ENCODE data around the gene TRAFD1. TPM values are rescaled to one million over a fixed set of nuclear protein-coding genes. Genes with fewer than 3 reads are reported as not detected.

The TRAFD1 gene
- total RNA-seq, 1 experiment from 2014 or later, result 13.5 TPM

DNA sequence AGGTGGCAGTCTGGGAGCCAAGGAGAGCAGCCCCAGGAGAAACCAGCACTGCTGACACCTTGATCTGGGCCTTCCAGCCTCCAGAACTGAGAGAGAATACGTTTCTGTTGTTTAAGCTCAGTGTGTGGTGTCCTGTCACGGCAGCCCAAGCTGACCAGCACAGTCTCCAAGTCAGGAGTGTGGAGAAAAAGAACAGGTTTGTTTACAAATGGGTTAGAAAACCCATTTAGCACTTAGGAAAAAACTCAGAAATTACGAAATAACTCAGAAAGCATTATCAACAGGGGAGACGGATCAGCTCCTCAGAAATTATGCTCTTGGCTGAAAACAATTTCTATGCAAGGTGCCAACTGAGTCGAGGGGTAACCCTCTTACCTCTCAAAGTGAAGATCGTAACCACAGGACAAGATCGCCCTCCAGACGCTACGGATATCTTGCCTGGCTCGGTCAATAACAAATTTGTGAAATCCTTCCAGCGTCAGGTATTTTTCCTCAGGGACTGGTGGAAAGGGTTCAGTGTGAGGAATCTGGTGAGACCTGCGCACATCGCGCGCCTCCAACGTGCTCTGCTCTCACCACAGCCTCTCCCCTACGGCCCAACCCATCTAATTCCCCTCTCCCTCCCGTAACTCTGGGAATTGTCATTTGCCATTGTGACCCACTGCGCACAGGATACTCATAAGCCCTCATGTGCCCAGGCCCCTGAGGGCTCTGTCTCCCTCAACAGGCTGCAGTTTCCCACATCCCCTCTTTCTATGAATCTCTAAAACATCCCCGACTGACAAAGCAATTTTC lies 50.2 kb downstream of the TRAFD1 start:
- DNase-seq (ENCODE audit: low spot score), result no peak

DNA sequence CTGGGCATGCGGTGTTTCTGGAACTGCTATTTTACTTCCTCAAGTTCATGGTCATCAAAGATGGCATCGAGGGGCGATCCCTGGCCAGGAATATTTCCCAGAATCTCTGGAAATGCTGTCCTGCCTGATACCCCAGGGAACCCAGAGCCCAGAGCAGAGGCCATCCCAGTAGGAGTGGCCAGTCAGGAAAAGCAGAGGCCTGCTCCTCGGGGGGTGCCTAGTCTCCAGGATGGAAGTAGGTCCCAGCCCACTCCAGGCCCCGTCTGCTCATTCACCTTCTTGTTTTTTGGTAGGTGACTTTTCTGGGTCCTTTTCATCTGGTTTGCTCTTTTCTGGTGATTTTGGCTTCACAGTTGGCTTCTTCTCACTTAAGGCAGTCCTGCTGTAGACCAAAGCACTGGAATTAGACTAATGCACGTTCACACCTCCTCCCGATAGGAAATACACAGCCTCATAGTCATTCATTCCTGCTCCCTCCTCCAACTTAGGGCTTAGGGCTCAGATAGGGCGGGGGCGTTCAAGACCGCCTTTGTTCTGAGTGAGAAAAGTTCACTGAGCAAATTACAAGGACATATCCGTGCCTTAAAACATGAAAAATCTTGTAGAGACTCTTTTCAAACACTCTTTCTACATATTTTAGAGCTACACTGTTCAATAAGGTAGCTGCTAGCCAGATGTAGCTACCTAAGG lies 51.1 kb downstream of the TRAFD1 start:
- no peak for DNase-seq (ENCODE audit: low spot score)

DNA sequence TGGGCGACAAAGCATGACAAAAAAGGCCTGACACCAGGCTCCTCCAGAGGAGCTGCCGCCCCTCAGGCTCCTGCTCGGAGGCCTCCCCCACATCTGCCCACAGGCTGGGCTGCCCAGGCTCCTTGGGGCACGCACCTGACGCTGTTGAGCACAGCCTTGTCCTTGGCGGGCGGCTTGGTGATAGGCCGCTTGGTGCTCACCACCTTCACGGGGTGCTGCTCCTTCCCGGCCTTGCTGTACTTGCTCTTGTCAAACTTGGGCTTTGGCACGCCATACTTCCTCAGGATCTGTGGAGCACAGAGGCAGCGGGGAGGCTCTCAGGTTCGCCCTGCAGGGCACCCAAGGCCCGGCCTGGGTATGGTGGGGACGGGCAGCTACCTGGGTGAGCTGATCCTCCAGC lies 53.4 kb downstream of the TRAFD1 start:
- DNase-seq (ENCODE audit: low spot score), result no peak

- no peak for DNase-seq (ENCODE audit: low spot score)
Observed at GRCh38 chr12:112179341-112179740, 54.0 kb downstream of the TRAFD1 start.

DNA sequence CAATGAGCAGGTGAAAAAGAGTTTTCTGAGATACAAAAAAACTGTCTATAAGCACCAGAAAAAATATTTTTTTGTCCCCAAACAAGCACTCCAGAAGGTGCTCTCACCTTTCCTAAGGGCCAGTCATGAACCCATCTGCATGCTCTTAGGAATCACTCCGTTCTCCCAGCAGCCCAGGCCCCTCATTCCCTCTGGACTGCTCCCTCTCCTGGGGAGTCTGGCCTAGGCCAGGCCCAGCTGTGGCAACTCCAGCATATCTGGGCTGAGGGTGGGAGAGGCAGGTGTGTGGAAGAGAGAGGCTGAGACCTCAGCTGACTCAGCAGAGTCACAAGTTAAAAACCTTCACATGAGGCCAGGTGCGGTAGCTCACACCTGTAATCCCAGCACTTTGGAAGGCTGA lies 54.6 kb downstream of the TRAFD1 start:
- no peak for DNase-seq (ENCODE audit: low spot score)

DNA sequence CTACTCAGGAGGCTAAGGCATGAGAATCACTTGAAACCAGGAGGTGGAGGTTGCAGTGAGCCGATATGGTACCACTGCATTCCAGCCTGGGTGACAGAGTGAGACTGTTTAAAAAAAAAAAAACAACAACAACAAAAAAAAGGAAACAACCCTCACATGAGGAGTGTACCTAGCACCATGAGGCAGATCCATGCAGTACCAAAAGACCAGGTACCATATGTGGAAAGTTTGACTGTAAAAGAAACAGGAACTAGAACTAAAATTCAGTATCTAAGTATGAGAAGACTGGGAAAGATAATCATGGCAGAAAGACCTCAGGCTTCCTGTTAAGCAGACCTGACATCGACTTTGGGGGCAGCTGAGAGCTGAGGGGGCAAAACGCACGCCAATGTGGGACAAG lies 55.1 kb downstream of the TRAFD1 start:
- no peak for DNase-seq (ENCODE audit: low spot score)

- no peak for DNase-seq (ENCODE audit: low spot score)
Observed at GRCh38 chr12:112182499-112182898, 57.1 kb downstream of the TRAFD1 start.

DNA sequence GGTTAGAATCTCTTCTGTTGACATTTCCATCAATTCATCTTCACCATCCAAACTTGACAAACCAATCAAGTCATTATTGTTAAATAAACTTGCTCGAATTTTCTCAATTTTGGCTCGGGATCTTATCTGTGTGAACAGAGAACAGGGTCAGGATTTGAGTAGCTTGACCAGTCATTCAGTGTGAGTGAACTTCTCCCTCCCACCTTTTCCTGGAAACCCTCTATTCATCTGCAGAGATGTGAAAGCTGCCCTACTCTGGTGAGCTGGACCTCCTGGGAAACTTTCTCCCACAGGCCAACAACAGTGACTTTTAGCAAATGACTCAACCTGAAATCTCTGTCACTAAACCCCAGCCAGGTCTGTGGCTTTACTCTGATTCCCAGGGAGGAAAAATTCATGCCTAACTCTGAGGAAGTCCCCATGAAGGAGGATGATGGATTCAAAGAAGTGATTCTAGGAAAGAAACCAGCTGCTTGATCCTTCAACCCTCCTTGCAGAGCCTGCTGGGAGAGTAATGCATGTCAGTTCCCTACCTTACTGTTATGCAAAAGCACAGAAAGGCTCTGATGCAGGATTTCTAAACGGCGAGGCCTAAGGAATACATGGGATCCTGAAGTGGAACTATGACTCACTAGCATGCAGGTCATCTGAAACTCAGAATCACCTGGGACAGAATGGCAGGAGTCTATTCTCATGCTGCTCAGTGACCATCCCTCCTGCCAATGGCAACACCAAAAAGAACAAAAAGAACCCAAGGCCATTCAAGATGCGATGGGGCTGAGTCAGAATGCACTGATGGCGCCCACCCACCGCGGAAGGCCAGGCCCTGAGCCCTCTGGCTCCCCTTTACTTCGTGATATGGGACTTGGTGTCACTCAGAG lies 58.0 kb downstream of the TRAFD1 start:
- DNase-seq (ENCODE audit: low spot score), result no peak

GRCh38 chr12:112184056-112184887 lies 58.9 kb downstream of the TRAFD1 start:
- no peak for DNase-seq (ENCODE audit: low spot score)

GRCh38 chr12:112185093-112185923 lies 59.9 kb downstream of the TRAFD1 start:
- no peak for DNase-seq (ENCODE audit: low spot score)

DNA sequence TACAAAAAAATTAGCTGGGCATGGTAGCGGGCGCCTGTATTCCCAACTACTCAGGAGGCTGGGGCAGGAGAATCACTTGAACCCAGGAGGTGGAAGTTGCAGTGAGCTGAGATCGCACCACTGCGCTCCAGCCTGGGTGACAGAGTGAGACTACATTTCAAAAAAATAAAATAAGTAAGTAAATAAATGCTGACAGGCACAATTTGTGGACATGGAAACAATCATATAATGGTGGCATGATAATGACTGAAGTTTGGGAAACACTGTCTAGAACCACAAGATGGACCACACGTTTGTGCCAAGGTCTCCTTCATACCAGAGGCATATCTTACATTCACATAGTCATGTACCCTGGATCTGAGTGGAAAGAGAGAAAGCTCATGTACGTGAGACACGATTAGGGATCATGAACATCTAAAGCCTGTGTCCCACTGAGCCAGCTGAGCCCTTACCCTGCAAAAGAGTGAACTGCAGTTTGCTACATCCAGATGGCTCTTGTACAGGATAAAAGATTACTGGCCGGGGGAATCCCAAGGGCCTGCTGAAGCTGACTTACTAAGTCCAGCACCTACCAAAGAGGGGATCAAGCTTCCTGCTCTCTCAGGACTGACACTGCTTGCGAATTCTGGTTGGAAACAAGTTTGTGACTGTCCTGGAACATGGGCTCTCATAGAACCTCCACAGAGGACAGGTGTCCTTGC lies 62.9 kb downstream of the TRAFD1 start:
- no peak for DNase-seq (ENCODE audit: low spot score)

DNA sequence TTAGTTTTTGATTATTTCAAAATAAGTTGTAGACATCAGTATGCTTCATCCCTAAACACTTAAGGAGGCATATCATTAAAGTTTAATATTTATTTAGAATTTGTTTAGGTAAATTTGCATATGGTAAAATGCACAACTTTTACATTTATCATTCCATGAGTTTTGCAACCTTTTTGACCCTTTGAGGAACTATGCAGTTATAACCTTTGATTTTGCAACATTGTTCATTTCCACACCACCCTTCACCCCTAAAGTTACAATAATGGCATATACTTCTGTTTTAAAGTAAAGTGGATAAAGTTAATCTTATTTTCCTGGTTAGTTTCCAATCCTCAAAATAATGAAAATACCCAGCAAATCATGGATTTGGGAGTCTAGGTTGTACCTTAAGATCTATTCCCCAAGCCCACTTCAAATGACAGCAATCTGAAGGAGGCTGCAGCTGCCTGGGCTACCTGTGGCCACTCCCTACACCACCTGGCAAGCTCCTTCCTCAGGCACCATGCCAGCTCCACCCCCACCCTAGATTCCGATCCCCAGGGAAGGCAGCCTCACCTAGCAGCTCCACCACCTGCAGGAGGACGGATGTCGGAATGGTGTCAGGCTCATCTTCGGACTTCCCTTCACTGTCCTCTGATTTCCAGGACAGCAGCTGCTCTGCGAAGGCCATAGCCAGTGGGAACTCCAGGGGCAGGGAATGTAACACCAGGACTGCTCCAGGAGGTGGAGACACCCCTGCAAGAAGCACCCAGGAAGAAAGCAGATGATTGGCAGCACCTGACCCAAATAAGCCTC lies 65.1 kb downstream of the TRAFD1 start:
- DNase-seq (ENCODE audit: low spot score), result peak; percentile 72

DNA sequence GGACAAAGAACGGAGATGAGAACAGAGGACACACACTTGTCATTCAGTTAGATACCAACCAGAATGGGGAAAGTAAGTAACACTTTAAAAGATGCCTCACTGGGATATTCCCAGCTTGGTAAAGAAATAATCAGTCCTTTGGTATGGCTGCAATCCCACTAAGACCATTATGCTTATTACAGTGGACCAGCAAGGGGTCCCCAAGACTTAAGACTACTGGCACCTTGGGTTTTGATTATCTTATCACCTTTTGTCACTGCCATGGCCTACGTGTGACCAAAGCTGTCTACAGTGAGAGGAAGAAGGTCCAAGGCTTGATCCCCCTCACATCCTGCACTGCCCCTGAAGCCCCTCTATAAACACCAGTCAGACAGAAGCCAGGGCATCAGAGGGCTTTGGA lies 65.8 kb downstream of the TRAFD1 start:
- DNase-seq (ENCODE audit: low spot score), result no peak

DNA sequence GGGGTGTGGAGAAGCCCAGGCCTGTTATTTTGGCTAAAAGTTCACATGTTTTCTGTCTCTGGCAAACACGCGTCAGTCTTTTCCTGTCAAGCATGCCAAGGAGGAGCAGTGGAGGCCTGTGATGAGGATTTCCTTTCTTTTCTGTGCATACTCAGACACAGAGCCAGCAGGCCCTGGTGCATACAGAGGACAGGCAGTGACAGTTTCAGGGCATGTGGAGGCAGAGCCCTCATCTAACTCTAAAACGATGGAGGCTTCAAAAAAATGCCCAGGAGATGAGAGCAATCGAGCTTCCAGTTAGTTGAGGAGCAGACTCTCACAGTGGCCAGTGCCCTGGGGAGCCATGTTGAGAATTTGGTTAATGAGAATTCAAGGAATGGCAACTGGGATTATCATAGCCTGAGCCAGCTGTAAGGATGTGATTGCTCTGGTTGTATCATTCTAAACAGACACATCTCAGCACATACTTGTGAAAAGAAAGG lies 66.5 kb downstream of the TRAFD1 start:
- no peak for DNase-seq (ENCODE audit: low spot score)

GRCh38 chr12:112192475-112192874 lies 67.1 kb downstream of the TRAFD1 start:
- no peak for DNase-seq (ENCODE audit: low spot score)

DNA sequence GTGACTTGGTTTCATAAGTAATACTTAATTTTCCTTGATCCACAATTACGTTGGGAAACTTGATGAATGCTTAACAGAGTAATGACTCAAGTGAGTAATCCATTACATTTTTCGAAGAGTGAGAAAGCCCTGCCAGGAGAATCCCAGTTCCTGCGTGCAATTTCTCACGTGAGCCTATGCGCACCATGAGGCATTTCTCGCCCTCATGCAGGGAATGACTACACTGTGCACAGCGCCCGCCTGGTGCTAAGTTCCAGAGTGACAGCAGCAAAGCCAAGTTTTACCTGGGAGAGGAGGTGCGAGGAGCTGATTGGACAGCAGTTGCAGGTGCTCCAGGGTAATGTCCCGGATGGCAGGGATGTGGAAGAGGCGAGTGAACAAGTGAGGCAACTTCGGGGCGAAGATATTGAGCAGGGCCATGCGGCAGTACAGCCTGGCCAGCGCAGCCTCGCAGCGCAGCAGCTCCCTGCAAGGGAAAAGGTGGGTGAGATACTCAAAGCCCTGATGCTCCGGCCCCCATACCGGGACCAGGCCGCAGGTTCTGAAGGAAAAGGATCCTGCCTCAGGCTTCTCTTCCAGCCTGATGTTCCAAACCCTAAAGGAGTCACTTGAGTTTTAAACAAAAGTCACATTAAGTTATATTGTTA lies 69.4 kb downstream of the TRAFD1 start:
- no peak for DNase-seq (ENCODE audit: low spot score)

DNA sequence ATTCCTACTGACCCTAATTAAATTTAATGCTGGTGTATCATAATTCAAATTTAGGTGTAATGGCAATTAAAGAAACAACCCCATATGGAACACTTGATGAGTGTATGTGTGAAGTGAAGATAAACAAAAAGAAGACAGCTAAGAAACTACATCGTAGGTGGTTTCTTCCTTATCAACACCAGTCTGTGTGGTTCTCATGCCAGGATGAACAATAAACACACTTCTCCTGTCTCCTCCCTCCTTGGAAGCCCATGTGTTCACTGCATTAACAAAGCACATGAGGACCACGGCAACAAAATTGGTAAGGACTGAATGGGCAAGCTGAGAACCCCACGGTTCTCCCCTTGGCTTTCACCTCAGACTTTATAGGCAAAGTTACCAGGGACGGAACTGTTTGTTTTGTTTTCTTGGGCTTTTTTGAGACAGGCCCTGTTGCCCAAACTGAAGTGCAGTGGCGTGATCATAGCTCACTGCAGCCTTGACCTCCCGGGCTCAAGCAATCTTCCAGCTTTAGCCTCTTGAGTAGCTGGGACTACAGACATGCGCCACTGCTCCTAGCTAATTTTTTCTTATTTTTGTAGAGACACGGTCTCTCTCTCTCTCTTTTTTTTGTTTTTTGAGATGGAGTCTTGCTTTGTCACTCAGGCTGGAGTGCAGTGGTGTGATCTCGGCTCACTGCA lies 71.0 kb downstream of the TRAFD1 start:
- DNase-seq (ENCODE audit: low spot score), result no peak
